NCI-H1048 (cell line): ENCODE measurements around the gene SEC61B.

Source experiments
- DNase-seq: peaks from one replicate; lab custom pipeline; 2025; lab: John Stamatoyannopoulos, UW

The SEC61B gene

DNA sequence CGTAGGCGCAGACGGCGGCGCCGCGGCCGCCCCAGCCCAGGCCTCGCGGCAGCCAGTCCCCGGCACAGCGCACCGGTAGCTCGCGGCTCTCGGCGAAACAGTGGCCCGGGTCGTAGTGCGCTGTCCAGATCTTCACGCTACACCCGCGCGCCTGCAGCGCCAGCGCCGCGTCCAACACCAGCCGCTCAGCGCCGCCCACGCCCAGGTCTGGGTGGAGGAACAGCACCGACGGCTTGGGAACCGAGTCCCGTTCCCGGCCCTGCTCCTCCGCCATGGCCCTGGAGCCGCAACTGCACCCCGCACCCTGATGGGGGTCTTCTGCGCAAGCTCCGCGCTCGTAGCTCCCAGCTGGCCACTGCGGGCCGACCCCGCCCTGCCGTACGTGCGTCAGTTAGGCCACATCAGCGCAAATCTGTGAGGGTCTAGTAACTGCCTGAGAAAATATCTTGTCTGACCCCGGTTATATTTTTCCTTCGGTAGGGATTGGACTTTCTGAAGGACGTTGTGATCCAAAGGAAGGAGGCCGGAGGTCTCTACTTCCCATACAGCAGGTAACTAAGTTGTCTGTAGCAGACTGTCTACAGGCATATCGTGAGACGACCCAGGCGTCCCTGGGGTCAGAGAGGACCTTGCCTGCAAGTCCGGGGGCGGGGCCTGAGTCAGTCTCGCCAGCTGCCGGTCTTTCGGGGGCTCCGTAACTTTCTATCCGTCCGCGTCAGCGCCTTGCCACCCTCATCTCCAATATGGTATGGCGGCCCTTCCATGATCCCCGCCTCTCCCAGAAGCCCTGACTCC, at the start of gene SEC61B, which contains the start of gene ALG2:
Gene SEC61B, plus strand, starts transcription at position 662 of the 795 bp plus-strand sequence. Its CDS starts 82 bp downstream, at position 744.
Gene ALG2, minus strand, starts transcription at position 322 of the 795 bp plus-strand sequence. Its CDS starts 48 bp downstream, at position 274.
- DNase-seq = peak; percentile 82

DNA sequence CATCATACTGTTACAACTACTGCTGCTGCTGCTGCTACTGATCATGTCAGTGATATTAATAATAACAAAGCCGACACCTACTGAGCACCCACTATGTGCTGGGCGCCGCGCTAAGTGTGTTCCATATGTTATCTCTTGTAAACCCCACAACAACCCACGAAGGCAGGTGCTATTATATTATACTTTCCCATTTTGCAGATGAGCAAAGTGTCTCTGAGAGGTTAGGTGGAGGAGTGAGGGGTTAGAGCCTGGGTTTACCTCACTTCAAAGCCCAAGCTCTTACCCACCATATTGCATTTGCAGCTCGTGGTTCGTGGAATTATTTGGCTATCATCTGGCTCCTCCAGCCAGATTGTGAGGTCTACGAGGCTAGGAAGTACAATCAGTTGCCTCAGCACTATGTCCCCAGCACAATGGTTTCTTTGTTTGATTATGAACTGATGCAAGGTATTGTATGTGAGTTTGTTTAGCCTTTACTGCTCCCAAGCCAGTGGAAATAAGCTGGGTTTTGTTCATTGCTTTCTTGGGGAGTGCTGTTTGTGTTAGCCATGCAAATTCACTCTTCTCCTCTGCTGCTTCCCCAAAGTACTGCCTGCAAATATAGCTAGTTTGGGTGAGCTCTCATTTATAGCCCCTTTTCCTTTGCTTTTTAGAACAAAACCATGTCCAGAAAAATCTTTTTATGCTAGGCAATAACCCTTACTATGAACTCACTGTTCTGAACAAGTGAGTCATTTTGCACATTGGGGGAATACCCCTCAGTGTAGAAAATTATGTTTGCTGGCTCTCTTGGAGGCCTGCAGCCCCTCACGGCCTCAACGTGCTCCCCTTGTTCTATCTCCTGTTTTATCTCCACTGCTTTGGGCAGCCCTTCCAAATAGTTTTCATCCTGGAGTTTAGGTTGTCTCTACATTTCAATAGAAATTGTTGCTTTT, 48.2 kb upstream of the SEC61B start:
- DNase-seq = peak; percentile 44

DNA sequence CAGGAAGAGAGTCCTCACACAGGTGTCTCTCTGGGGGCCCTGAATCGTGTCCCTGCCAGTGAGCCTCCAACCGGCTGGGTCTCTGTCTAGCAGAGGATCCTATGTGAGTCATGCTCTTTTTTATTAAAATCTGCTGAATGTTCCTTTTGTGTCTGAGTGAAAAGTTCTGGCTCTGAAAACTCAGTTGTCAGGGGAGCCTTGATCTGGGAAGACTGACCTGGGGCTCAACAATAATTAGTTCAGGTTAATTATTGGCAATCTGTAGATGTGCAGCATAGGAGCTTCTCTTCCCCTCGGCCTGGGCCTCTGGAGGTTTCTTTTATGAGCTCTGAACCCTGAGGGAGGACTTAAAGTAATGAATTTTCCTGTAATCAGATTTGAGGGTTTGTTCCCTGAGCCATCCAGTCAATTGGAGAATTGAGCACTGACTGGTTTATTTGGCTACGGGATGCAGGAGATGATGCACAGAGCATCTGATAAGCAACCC, 45.5 kb upstream of the SEC61B start:
- no peak for DNase-seq

DNA sequence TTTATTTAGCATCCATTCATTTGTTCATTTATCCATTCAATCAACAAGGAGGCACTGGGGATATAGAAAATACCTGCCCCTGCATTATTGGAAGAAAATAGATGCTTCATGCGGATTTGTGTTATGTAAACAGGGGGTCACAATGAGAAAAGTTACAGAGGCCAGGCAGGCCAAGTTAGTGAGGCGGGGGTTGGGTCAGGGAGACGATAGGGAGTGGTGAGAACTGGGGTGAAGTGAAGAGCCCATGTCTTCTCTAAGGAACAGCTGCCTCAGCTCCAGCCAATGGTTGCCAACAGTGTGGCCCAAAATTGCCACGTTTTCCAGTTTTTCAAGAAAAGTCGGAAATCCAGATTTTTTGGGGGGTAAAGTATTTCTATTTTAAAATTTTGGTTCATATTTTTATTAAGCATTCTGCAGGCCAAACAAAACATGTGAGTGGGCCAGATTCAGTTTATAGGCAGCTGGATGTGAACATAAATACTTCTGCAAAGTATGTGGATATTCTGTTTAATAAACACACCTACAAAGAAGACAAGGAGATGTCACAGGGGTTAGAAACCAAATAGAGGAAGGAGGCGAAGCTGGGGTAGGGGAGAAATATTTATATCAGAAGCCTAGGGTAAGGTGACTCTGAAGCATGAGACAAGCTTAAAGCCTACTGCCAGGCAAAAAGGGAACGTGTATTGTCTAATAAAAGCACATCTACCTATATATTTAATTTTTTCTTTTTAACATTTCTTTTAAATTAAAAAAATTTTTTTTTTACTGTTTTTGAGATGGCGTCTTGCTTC, 44.3 kb upstream of the SEC61B start:
- DNase-seq = no peak

DNA sequence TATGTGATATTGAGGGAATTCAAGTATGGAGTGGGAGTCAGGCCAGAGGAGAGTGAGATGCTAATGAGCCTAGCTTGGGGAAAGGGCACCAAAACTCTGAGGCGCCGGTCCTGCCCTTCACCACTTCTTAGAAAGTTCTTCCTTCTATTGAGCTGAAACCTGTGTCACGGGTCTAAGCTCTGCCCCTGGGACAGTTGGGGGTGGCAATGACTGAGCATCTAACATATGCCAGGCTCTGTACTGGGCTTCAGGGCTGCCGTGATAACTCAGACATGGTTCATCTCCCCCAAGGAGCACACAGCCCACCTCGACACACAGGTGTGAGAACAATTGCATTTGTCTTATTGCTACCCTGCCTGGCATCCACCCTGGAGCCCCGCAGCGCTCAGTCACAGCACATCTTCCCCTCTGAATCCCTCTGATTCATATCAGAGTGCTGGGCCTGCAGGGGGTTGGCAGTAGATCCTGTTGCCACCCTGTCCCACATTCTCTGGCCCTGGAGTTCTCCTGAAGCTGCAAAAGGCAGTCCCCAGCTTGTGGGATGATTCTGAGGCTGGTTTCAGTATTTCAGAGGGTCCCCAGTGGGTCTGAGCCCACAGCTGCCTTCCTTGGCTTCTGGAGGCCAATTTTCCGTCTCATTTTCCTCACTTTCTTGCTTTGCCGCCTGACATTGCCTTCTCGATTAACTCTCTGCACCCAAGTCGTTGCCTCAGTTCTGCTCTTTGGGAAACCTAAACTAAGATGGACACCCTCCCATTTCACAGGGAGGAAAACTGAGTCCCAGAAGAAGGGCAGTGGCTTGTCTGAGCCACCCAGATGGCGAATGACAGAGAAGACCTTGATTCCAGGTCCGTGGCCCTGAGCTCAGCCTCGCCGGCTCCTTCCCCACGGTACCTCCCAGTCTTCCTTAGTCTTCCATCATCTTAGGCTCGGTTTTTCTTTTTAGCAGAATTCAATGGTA, 42.9 kb upstream of the SEC61B start:
- no peak for DNase-seq

DNA sequence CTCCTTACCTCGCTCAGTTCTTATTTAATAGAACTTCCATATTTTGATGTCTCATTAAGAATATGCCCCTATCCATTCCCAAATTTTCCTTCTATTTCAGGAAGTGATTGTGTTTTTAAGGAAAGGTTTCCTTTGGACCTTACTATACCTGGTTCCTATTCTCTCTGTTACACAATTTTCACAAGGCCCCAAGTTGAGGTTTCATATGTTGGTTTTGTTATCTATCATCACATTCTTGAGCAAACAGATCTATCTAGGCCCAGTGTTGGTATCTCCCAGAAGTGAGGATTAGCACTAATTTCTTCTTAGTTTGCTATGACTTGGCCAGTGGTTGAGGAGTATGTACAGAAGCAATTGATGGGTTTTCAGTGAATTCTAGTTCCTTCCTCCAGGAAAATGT, 41.9 kb upstream of the SEC61B start:
- no peak for DNase-seq

DNA sequence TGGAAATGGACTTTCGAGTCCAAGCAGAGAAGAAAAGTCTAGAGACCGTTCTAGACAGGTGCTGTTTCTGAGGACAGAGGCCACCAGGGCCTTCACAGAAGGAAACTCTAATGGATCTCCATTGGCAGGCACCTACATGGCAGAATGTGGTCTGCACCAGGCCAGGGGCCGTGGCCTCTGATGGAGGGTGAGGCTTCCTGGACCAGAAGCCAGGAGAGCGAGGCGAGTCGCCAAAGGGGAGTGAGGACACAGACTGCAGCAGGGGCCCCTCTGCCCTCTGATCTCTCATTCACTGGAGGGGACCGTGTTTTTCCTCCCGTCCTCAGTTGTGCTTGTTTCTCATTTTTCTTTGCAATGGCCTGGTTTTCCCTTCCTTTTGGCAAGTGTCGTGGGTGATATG, 41.4 kb upstream of the SEC61B start:
- no peak for DNase-seq

DNA sequence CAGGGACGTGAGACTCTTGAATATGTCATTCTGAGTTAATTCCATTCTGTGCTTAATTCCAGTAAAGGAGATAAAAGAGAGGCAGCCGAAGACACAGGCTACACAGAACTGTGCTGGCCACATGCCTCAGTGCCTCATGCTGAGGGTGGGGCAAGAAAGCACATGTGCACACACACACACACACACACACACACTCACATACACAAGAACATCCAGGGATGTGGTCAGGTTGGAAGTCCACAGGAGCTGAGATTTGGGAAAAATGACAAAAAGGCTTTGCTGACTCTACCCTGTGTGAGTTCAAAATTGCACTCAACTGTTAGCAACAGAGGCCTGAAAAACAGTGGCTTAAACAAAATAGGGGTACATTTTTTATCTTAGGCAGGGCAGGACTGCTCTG, 40.9 kb upstream of the SEC61B start:
- DNase-seq = no peak

DNA sequence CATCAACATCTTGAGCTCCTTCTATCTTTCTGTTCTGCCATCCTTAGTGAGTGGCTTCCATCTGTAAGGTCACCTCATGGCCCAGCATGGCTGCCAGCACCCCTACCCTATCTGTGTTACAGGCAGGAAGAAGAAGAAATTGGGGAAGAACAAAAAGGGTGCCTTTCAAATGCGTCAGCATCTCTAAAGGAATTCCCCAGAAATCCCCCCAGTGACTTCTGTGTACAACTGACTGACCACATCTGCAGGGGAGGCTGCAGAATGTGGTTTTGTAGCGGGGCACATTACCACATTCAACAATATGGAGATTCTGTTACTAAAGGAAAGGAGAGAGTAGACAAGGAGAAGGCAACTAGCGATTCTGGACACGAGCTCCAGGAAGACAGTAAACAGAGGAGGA, 40.5 kb upstream of the SEC61B start:
- no peak for DNase-seq

DNA sequence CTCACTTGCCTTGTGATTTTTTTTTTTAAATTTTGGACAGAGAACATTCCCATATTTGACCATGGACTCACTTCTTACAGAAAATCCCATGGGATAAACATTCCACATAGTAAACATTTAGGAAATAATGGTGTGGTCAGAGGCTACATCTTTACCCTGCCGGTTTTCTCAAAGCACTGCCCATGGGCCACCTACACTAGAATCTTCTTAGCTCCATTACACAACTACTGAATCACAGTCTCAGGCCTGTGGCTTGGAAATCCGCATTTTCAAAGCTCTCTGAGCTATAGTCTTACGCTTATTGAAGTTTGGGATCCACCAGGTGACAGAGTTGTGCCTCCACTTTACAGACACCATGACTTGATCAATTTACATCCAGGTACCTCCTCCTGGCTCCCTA, 39.7 kb upstream of the SEC61B start:
- no peak for DNase-seq

DNA sequence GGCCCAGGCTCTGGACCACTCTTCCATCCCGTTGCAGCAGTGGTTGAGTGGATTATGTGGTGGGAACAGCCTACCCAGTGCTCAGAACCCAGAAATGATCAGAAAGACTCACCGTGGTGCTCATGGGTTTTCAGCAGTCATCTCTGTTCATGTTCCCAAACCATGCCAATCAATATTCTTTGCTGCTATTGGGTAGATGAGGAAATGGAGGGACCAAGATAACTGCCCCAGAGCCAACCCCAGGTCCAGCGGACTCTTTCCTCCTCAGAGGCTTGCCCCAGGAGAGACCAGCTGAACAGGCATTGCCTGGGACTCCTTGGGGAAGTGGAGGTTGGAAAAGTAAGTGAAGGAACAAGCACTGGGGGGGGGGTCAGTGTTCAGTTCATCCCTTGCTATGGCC, 38.5 kb upstream of the SEC61B start:
- DNase-seq = no peak

DNA sequence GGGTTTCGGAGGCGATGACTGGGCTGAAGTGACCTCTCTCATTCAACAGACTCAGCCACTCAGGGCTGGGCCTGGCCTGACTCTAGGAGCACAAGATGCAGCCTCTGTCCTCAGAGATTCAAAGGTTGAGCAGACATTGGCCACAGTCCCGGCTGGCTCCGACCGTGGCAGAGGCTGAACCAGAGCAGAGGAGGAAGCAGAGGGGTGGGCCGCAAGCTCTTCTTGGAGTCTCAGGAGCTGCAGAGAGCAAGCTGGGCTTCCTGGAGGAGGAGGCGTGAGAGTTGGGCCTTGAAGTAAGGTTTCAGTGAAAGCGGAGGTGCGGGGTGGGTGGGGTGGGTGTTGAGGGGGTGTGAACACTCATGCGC, 38.0 kb upstream of the SEC61B start:
- no peak for DNase-seq

DNA sequence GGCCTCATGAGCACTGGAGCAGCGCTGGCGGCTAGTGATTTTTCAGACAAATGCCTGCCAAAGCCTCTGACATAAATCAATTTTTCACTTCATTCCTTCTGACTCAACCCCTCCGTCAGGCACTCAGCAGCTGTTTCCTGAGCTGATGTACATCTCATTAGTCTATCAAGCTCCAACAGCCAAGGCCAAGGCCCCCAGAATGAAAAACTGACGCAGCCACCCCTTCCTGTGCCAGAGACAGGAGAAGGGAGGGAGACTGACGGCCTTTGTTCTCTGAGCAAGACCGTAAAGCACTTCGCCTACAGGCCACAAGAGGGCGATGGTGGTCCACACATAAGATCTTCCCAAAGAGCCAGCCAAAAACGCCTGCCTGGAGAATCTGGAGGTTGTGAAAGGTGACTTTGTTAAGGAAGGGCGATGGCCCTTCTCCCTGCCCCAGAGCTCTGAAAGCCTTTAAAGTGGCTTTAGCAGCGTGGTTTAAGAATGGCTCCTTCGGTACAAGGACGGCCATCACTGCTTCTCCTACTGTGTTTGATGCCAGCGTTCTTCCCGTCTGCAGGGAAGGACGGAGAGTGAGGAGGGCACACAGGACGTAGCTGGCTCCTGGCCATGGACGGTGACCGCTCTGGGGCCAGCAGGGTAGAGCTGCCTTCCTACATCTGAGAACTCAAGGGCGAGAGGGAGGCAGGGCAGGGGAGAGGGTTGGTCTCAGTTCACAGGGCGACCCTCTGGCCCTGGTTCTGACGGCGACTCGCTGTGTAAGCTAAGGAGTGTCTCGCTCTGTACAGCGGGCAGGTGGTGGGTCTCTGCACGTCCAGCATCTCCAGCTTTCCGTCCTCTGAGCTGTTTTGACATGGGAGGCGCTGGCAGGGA, 37.4 kb upstream of the SEC61B start:
- DNase-seq = peak; percentile 76

DNA sequence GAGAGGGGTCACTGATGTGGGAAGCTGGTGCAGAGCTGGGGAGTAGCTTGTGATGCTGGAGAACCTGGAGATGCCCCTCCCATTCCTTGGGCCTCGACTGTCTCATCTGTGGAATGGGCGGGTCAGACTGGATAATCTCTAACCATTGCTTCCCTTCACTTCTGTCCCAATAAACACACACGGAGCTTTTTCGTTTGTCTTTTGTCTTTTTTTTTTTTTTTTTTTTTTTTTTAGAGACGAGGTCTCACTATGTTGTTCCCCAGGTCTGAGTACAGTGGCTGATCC, 36.8 kb upstream of the SEC61B start:
- DNase-seq = no peak

DNA sequence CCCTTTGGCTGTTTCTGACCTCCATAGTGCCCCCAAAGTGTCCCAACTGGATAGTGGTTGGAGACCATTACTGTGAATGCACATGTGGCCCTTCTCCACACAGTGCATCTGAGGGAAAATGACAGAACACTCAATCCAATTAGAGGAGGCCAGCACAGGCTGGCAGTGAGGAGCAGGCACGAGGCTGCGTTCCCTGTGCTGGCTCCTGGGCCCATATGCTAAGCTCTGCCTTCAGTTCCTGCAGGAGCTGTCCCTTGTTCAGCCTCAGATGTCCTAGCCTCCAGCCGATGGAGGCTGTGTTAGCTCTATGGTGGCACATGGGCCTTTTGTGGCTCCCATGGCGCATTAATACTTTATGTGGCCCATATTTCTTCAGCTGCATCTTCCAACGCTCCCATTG, 36.1 kb upstream of the SEC61B start:
- DNase-seq = no peak

DNA sequence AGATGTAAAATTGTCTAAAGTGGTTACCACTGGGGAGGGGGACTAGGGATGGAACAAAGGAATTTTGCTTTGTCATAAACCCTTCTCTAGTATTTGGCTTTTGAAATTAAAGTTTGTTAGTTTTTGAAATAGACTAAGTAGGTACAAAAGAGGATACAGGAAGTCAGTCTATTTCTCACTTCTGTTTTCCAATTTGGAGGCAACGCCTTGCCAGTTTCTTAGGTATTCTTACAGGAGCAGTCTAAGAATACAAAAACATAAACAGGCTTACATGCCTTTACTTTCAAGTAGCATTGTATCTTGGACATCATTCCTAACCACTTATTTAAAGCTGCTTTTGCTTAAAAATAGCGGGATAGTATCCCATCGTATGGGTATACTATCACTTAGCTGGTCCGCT, 34.8 kb upstream of the SEC61B start:
- no peak for DNase-seq

DNA sequence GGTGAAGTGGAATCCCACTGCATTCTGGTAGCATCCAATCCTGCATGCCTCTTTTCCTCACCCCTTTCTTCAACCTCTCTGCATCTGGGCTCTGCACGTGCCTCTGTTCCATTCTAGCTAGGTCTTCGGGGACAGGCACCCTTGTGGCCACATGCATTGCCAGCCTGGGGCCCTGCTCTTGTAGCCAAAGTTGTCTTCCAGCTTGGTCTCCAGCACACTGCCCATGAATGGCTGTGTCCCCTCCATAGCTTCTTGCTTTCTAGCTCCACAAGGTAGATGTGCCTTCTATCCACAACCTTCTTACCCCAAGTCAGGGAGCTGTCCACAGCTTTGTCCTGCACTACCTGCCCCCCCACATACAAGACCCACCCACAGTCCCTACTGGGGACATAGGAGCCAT, 32.9 kb upstream of the SEC61B start:
- no peak for DNase-seq

DNA sequence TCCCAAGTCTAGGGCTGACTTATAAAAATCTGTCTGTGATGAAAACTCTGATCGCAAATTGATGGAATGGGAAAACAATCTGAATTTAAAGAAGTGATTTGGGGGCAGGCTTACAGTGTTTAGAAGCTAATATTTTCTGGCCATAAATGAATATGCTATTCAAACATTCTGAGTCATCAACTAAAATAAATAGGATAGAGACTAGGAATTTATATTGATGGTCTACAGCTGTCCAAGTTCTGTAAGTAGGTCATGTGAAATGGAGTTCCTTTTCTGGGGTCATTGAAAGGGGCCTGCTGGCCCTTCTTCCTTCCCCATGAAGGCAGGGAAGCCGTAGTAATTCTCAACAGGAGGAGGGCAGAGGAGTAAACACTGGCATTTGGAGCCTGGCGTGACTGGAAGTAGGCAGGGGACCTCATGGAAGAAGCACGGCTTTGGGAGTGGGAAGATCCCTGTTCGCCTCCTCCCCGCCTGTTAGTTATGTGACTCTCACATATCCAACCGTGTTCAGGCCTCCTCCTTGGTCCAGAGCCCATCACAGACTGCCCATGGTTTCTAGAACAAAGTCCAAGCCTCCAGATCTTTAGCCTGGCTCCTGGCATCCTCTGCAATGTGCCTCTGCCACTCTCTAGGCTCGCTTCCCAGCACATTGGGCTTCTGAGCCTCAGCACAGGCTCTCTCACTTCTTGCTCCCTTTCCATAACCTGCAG, 32.0 kb upstream of the SEC61B start:
- DNase-seq = no peak

DNA sequence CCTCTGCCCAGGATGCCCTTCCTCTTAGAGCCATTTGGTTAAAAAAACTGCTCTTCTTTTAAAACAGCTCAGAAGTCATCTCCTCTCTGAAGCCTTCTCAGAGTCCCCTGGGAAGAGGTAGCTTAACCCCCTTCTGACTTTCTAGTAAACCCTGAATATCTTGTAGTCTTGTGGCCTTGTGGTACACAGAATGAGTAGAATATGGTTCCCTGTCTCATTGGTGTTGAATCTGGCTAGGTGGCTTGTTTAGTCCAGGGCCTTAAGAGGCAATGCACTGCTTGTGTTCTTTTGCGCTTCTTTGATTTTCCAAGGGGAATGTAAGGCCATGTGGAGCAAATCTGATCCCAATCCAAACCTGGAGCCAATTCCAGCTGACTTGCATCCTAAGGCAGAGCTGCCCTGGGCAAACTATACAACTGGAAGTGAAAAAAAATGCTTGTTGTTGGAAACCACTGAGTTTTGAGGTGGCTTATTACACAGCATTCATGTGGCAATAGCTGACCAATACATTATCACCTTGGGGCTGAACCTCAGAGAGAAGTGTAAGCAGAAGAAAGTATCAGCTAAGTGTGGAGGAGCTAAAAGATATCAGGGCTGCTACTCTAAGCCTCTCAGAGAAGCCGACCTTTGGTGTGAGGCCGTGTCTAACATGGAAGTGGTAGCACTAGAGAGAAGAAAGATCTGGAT, 31.3 kb upstream of the SEC61B start:
- no peak for DNase-seq
